Esophagus muscularis mucosa (tissue), 4 donors: ENCODE results near the gene ZNF841.

Source experiments
- CTCF ChIP-seq, 3 experiments: fragments of 200-600 bp in 2 of 3; fragments of 450-650 bp in 1 of 3; sonication (generic) in 2 of 3; IDR thresholded peaks; one replicate each; pipeline ENCODE4 v1.5.1; 2017 to 2019; ENCODE audit warnings: antibody characterized with exemption in 3 of 3, mild to moderate bottlenecking in 2 of 3, moderate library complexity in 1 of 3
- EP300 ChIP-seq: sonication (generic); formaldehyde crosslinking; IDR thresholded peaks from one replicate; pipeline ENCODE4 v1.6.1; 2017; ENCODE audit warnings: antibody characterized with exemption
- POLR2AphosphoS5 ChIP-seq, 2 donors: sonication (generic); formaldehyde crosslinking; IDR thresholded peaks; one replicate each; pipeline ENCODE4 v1.6.1; 2017; ENCODE audit warnings: antibody characterized with exemption in 2 of 2

GRCh38 chr19:52120286-52120685 is 24.7 kb upstream of the ZNF841 start:
- TF ChIP-seq CTCF (IDR thresholded peaks at IDR 0.05) (no peak), EP300 (no peak), POLR2AphosphoS5 (IDR thresholded peaks at IDR 0.05) (no peak)
